H1 (cell line): Measurements from ENCODE around the gene PCDHAC2. TPM values are rescaled to one million over a fixed set of nuclear protein-coding genes. Genes with fewer than 3 reads are reported as not detected.

Experiments
- CTCF ChIA-PET: fragments of 300-600 bp; sonication (Branson Sonifier 250); formaldehyde crosslinking; loops from one replicate; lab custom pipeline; 2021; ENCODE audit not compliant: partially characterized antibody; lab: Charles Lee
- POLR2A ChIA-PET: fragments of 300-600 bp; sonication (Branson Sonifier 250); formaldehyde crosslinking; loops from one replicate; lab custom pipeline; 2021; ENCODE audit warnings: inconsistent platforms; ENCODE audit not compliant: partially characterized antibody; lab: Charles Lee
- DNase-seq, 2 experiments: peaks; one replicate each; pipeline versions ENCODE4 v3.0.0 to v3.0.0-alpha.2; 2010 to 2022; ENCODE audit warnings: low spot score in 2 of 2, low read depth in 1 of 2, mixed read lengths in 1 of 2
- FAIRE-seq: peaks from 2 replicates; lab custom pipeline; 2011; peaks lifted over from hg19 to GRCh38; lab: Jason Lieb, UNC
- H2AFZ ChIP-seq: 2 replicates; pipeline ENCODE4 v1.8.1; 2012; ENCODE audit warnings: low read length, inconsistent platforms
- H2AK5ac ChIP-seq: 2 replicates; pipeline ENCODE4 v1.6.1; 2013; ENCODE audit warnings: low read depth, low read length
- H2BK120ac ChIP-seq: replicated peaks from 2 replicates; pipeline ENCODE3; 2013; ENCODE audit warnings: low read depth, low read length, inconsistent platforms
- H2BK12ac ChIP-seq: 2 replicates; pipeline ENCODE4 v1.6.1; 2013; ENCODE audit warnings: low read depth, low read length
- H2BK15ac ChIP-seq: 2 replicates; pipeline ENCODE4 v1.6.1; 2013; ENCODE audit warnings: low read length
- H2BK20ac ChIP-seq: 2 replicates; pipeline ENCODE4 v1.6.1; 2013; ENCODE audit warnings: low read length
- H2BK5ac ChIP-seq: 2 replicates; pipeline ENCODE4 v1.6.1; 2013; ENCODE audit warnings: low read depth, low read length
- H3K14ac ChIP-seq: 2 replicates; pipeline ENCODE4 v1.6.1; 2013; ENCODE audit warnings: inconsistent platforms; ENCODE audit not compliant: insufficient read length
- H3K18ac ChIP-seq: 2 replicates; pipeline ENCODE4 v1.6.1; 2013; ENCODE audit warnings: low read length; ENCODE audit errors: extremely low read depth
- H3K23ac ChIP-seq: 2 replicates; pipeline ENCODE4 v1.6.1; 2013; ENCODE audit warnings: inconsistent platforms; ENCODE audit not compliant: insufficient read length
- H3K23me2 ChIP-seq: 2 replicates; pipeline ENCODE4 v1.6.1; 2013; ENCODE audit warnings: low read depth, low read length
- H3K27ac ChIP-seq: 2 replicates; pipeline ENCODE4 v1.6.1; 2011; ENCODE audit warnings: low read depth, low read length, inconsistent platforms
- H3K27me3 ChIP-seq, 4 experiments: replicated peaks in 1 of 4; 1 replicate in 1 of 4; 2 replicates in 3 of 4; pipeline versions ENCODE4 v1.6.1 to v1.8.1; 2011 to 2013; ENCODE audit warnings: low read length in 3 of 4, mild to moderate bottlenecking in 3 of 4, inconsistent platforms in 2 of 4, mixed read lengths in 2 of 4, moderate library complexity in 1 of 4; ENCODE audit not compliant: control insufficient read depth in 3 of 4, insufficient read depth in 3 of 4; ENCODE audit errors: extremely low read depth in 1 of 4
- H3K36me3 ChIP-seq, 4 experiments: 2 replicates each; pipeline versions ENCODE4 v1.6.1 to v1.8.1; 2011 to 2013; ENCODE audit warnings: mild to moderate bottlenecking in 4 of 4, low read length in 3 of 4, moderate library complexity in 2 of 4, control low read depth in 1 of 4, inconsistent platforms in 1 of 4; ENCODE audit not compliant: insufficient read depth in 4 of 4, control insufficient read depth in 2 of 4
- H3K4ac ChIP-seq: replicated peaks from 2 replicates; pipeline ENCODE3; 2013; ENCODE audit warnings: low read length, low read depth, mixed read lengths, inconsistent platforms; ENCODE audit not compliant: insufficient read length
- H3K4me1 ChIP-seq, 4 experiments: replicated peaks in 1 of 4; 1 replicate in 1 of 4; 2 replicates in 3 of 4; pipeline versions ENCODE4 v1.6.1 to v1.8.1; 2011 to 2013; ENCODE audit warnings: low read length in 3 of 4, inconsistent platforms in 2 of 4, mixed read lengths in 1 of 4; ENCODE audit not compliant: insufficient read depth in 4 of 4, control insufficient read depth in 3 of 4
- H3K4me2 ChIP-seq, 2 experiments: 2 replicates each; pipeline versions ENCODE4 v1.6.1 to v1.8.1; 2011 to 2013; ENCODE audit warnings: low read depth in 2 of 2, low read length in 2 of 2, control low read depth in 1 of 2, inconsistent platforms in 1 of 2, mild to moderate bottlenecking in 1 of 2; ENCODE audit not compliant: insufficient read depth in 1 of 2
- H3K4me3 ChIP-seq, 4 experiments: fragments of 200-600, 300-600 bp in 1 of 4; sonication (generic), shearing (Covaris generic), sonication (Bioruptor Twin) in 1 of 4; 2 replicates each; pipeline versions ENCODE4 v1.5.1 to v1.8.1; 2011 to 2016; ENCODE audit warnings: low read length in 4 of 4, low read depth in 3 of 4, control low read depth in 2 of 4, inconsistent platforms in 2 of 4, mild to moderate bottlenecking in 2 of 4, mixed read lengths in 1 of 4, moderate library complexity in 1 of 4; ENCODE audit not compliant: insufficient read depth in 2 of 4; ENCODE audit errors: extremely low read depth in 1 of 4
- H3K56ac ChIP-seq: replicated peaks from 2 replicates; pipeline ENCODE3; 2013; ENCODE audit warnings: low read depth, mild to moderate bottlenecking, mixed read lengths, low read length, inconsistent platforms; ENCODE audit not compliant: insufficient read length
- H3K79me1 ChIP-seq: 2 replicates; pipeline ENCODE4 v1.6.1; 2013; ENCODE audit warnings: low read depth, low read length, control low read depth
- H3K79me2 ChIP-seq, 2 experiments: 2 replicates each; pipeline versions ENCODE4 v1.6.1 to v1.8.1; 2012 to 2013; ENCODE audit warnings: low read length in 2 of 2, mild to moderate bottlenecking in 2 of 2, inconsistent platforms in 1 of 2; ENCODE audit not compliant: insufficient read depth in 2 of 2, control insufficient read depth in 1 of 2
- H3K9ac ChIP-seq, 4 experiments: replicated peaks in 1 of 4; 1 replicate in 1 of 4; 2 replicates in 3 of 4; pipeline versions ENCODE4 v1.6.1 to v1.8.1; 2011 to 2013; ENCODE audit warnings: low read depth in 3 of 4, low read length in 3 of 4, control low read depth in 2 of 4, mild to moderate bottlenecking in 2 of 4, moderate library complexity in 2 of 4, inconsistent platforms in 1 of 4; ENCODE audit errors: extremely low read depth in 1 of 4
- H3K9me3 ChIP-seq, 2 experiments: 2 replicates each; pipeline versions ENCODE4 v1.6.1 to v1.8.1; 2012 to 2013; ENCODE audit warnings: mild to moderate bottlenecking in 2 of 2, moderate library complexity in 2 of 2, control low read depth in 1 of 2, inconsistent platforms in 1 of 2, low read depth in 1 of 2, low read length in 1 of 2, mixed read lengths in 1 of 2; ENCODE audit not compliant: insufficient read depth in 2 of 2
- H4K20me1 ChIP-seq, 2 experiments: replicated peaks in 1 of 2; 2 replicates each; pipeline versions ENCODE3 to v1.8.1; 2011 to 2013; ENCODE audit warnings: inconsistent platforms in 2 of 2, low read length in 2 of 2, mild to moderate bottlenecking in 1 of 2; ENCODE audit not compliant: insufficient read depth in 2 of 2, control insufficient read depth in 1 of 2
- H4K5ac ChIP-seq: 2 replicates; pipeline ENCODE4 v1.6.1; 2013; ENCODE audit warnings: low read length, low read depth, mixed read lengths, inconsistent platforms; ENCODE audit not compliant: insufficient read length
- H4K8ac ChIP-seq: 2 replicates; pipeline ENCODE4 v1.8.0; 2013; ENCODE audit warnings: mild to moderate bottlenecking, moderate library complexity, low read length, inconsistent platforms; ENCODE audit not compliant: insufficient read depth; ENCODE audit errors: extremely low read depth
- H4K91ac ChIP-seq: replicated peaks from 2 replicates; pipeline ENCODE3; 2013; ENCODE audit warnings: low read length, mixed read lengths, inconsistent platforms; ENCODE audit not compliant: insufficient read length
- ASH2L ChIP-seq: fragments of 200-600, 300-600 bp; sonication (generic); IDR thresholded peaks from one replicate; pipeline ENCODE4 v1.7.1; 2017; ENCODE audit warnings: low read length
- KDM1A ChIP-seq: fragments of 200-600, 300-600 bp; sonication (generic); IDR thresholded peaks from 2 replicates; pipeline ENCODE4 v1.7.1; 2016; ENCODE audit warnings: mild to moderate bottlenecking, low read length, borderline replicate concordance
- MAFK ChIP-seq: IDR thresholded peaks from 2 replicates; pipeline ENCODE4 v1.6.1; 2012; ENCODE audit warnings: low read depth, mild to moderate bottlenecking, improper control_type of control experiment, low read length
- RNF2 ChIP-seq: fragments of 200-900, 300-1000 bp; sonication (generic); IDR thresholded peaks from 2 replicates; pipeline ENCODE4 v1.7.1; 2016; ENCODE audit warnings: borderline replicate concordance, low read depth, mild to moderate bottlenecking, antibody characterized with exemption, low read length; ENCODE audit not compliant: poor library complexity, severe bottlenecking; ENCODE audit errors: missing control alignments
- WGBS, 2 experiments: shearing (Covaris generic) in 1 of 2; methylation state at CpG; one replicate each; pipeline versions ENCODE4 v1.1.6 to v1.1.7; 2013 to 2015; ENCODE audit warnings: low lambda C conversion rate in 2 of 2, mixed read lengths in 2 of 2, inconsistent platforms in 1 of 2, low coverage in 1 of 2, missing lambda C conversion rate in 1 of 2; ENCODE audit not compliant: insufficient replicate concordance in 2 of 2, insufficient coverage in 1 of 2, insufficient read length in 1 of 2; ENCODE audit errors: extremely low coverage in 1 of 2, missing lambda C conversion rate in 1 of 2; 5-methylcytosine and 5-hydroxymethylcytosine counted together
- polyA plus RNA-seq, 7 experiments: library from polyadenylated mRNA; depleted of rRNA in 3 of 7; stranded (reverse) in 5 of 7; unstranded in 2 of 7; fragments of >200 nt in 5 of 7; fragments of 200-250 nt in 2 of 7; gene quantifications; 1 replicate in 5 of 7; 2 replicates in 1 of 7; 4 replicates in 1 of 7; pipeline versions ENCODE4 v1.2.1 to v1.2.3, GENCODE V29; 2011 to 2013; ENCODE audit warnings: missing spikeins in 2 of 7, mixed read lengths in 2 of 7
- total RNA-seq: library from RNA; stranded (reverse); fragmentation: NEBNext Ultra II Directional; extraction: Animal tissue kit (Norgen Biotek cat#: 25700); gene quantifications from 2 replicates; pipeline ENCODE4 v1.2.1, GENCODE V29; 2021

The PCDHAC2 gene
- total and polyA plus RNA-seq, 2 of the 8 experiments (the other 6 are each of a cell fraction or from before 2014, with no cell fraction given): 3.7 to 5.0 TPM

GRCh38 chr5:140965905-140966292, 377 bp upstream of the PCDHAC2 start:
- H3K9ac ChIP-seq: peak overlapping the region in 2 of 4 experiments; percentile 60 to 73; a peak in 3 of 7 replicates
- peak overlapping the region; percentile 76 to 96 (median 92) for H3K4me3 ChIP-seq
- peak; percentile 48 for FAIRE-seq
- H3K23me2 ChIP-seq: peaks cover 15% of the 10 kb centered on the region
- H4K5ac ChIP-seq: no peak overlapping the region
- H3K14ac ChIP-seq: peak overlapping the region; percentile 25
- no peak for DNase-seq
- POLR2A ChIA-PET: interaction anchor here (0.8 to 13.7 kb wide), 8 partner anchors 11 to 90 kb away, joined by 3 to 123 read pairs (median 16); partner anchors contain the start of gene PCDHAC1
- no peak overlapping the region for H2BK15ac ChIP-seq
- 6% methylated on average over 9 of the region's 9 CpGs; no CpG with 5 or more reads in 1 of the 2 experiments for WGBS, 2 experiments
- H3K4ac ChIP-seq: no peak overlapping the region
- TF ChIP-seq MAFK (no peak), RNF2 (peak; percentile 26), KDM1A (peak; percentile 43; the same call in 1 of the 2 replicates), ASH2L (peak; percentile 30)
- H3K9me3 ChIP-seq: no peaks in the 10 kb centered on the region
- H4K91ac ChIP-seq: no peak overlapping the region
- H3K27me3 ChIP-seq: peaks cover 2 to 27% (median 20%) of the 10 kb centered on the region in 4 experiments
- H2BK20ac ChIP-seq: no peak overlapping the region
- peak overlapping the region; percentile 78 to 100 for H3K4me2 ChIP-seq
- no peak overlapping the region for H3K27ac ChIP-seq
- H4K8ac ChIP-seq: 0 out of 2 replicates have a peak overlapping the region, but pooled peaks have one; percentile 73
- peak overlapping the region; percentile 80 for H2BK12ac ChIP-seq
- peaks cover 9 to 14% of the 10 kb centered on the region in 2 experiments for H4K20me1 ChIP-seq
- H3K56ac ChIP-seq: no peak overlapping the region
- no peak overlapping the region for H3K23ac ChIP-seq
- H2BK120ac ChIP-seq: no peak overlapping the region
- peak overlapping the region; percentile 14; the same call in 1 of the 2 replicates for H3K18ac ChIP-seq
- H2BK5ac ChIP-seq: no peak overlapping the region
- peaks cover 2 to 15% (median 7%) of the 10 kb centered on the region in 4 experiments; a peak in 5 of 7 replicates for H3K4me1 ChIP-seq
- H3K36me3 ChIP-seq: no peaks in the 10 kb centered on the region
- CTCF ChIA-PET: interaction anchor here (0.9 to 5.7 kb wide), 13 partner anchors 9 to 91 kb away, joined by 3 to 56 read pairs (median 8); partner anchors contain the start of genes PCDHA12, PCDHA13 and PCDHAC1
- no peak overlapping the region for H2AK5ac ChIP-seq
- no peaks in the 10 kb centered on the region for H3K79me1 ChIP-seq
- H2AFZ ChIP-seq: peak overlapping the region; percentile 61; the same call in 1 of the 2 replicates
- peaks cover 0 to 3% of the 10 kb centered on the region in 2 experiments; a peak in 1 of 4 replicates for H3K79me2 ChIP-seq
